ENCODE measurements around the gene SVOPL.
"Not testable (repeated sequence)": the region's sequence is repeated elsewhere in the genome, so short reads cannot be mapped to it uniquely, and the experiment has no call there.

SVOPL gene

GRCh38 chr7:138698281-138698680 lies 2.9 kb downstream of the SVOPL start:
- DNase-seq, result no peak

GRCh38 chr7:138697535-138698182 lies 3.5 kb downstream of the SVOPL start:
- DNase-seq, result no peak

- not testable (repeated sequence) for DNase-seq
Observed at GRCh38 chr7:138695776-138696175, 5.4 kb downstream of the SVOPL start.

- no peak for DNase-seq
Observed at GRCh38 chr7:138695106-138695505, 6.1 kb downstream of the SVOPL start.

GRCh38 chr7:138691178-138691577 lies 10.0 kb downstream of the SVOPL start:
- no peak for DNase-seq

GRCh38 chr7:138690495-138690894 lies 10.7 kb downstream of the SVOPL start:
- no peak for DNase-seq

GRCh38 chr7:138688037-138688436 lies 13.1 kb downstream of the SVOPL start:
- not testable (repeated sequence) for DNase-seq

GRCh38 chr7:138684340-138684739 lies 16.8 kb downstream of the SVOPL start:
- DNase-seq, result no peak

- no peak for DNase-seq
Observed at GRCh38 chr7:138679793-138680192, 21.4 kb downstream of the SVOPL start.

GRCh38 chr7:138670594-138670993 lies 30.6 kb downstream of the SVOPL start:
- no peak for DNase-seq

- DNase-seq, result no peak
Observed at GRCh38 chr7:138669364-138669763, 31.8 kb downstream of the SVOPL start.

GRCh38 chr7:138668946-138669345 lies 32.2 kb downstream of the SVOPL start:
- no peak for DNase-seq

GRCh38 chr7:138668229-138668596 lies 32.9 kb downstream of the SVOPL start:
- DNase-seq, result no peak

GRCh38 chr7:138667535-138668228 lies 33.5 kb downstream of the SVOPL start:
- DNase-seq, result no peak

GRCh38 chr7:138666385-138666784 lies 34.8 kb downstream of the SVOPL start:
- DNase-seq, result no peak

GRCh38 chr7:138665669-138666140 lies 35.5 kb downstream of the SVOPL start:
- DNase-seq, result no peak

GRCh38 chr7:138665249-138665648 lies 35.9 kb downstream of the SVOPL start:
- DNase-seq, result no peak

- DNase-seq, result no peak
Observed at GRCh38 chr7:138663725-138664710, 37.1 kb downstream of the SVOPL start.

GRCh38 chr7:138662991-138663320 lies 38.2 kb downstream of the SVOPL start:
- DNase-seq, result no peak

- no peak for DNase-seq
Observed at GRCh38 chr7:138662076-138662990, 38.8 kb downstream of the SVOPL start.

- DNase-seq, result no peak
Observed at GRCh38 chr7:138661069-138661635, 40.0 kb downstream of the SVOPL start.

GRCh38 chr7:138658889-138659288 lies 42.3 kb downstream of the SVOPL start:
- DNase-seq, result no peak

Measured in SW 1271 (cell line).